ENCODE data around the gene CRTAC1.

CRTAC1 gene

DNA sequence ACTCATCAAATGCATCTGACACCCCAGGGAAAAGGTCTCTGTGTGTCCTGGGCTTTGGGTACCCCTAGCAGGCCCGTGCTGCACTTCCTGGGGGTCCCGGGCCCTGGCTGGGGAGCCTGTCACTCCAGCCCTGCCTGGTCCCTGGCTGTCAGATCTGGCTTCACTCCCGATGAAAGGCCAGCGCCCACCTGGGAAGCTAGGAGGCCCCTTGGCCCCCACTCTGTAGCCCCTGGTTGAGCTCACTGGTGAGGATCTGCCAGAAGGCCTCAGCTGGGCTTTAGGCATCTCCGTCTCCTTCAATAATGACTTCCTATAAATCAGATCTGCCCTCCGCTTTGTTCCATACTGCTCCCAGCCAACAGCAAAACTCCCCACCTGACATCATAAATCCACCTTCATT is 116.8 kb downstream of the CRTAC1 start:
- no peaks in the 10 kb centered on the region for H3K9me3 ChIP-seq (replicated peaks in 1 of 2; ENCODE audit: control insufficient read depth in 2 of 2, insufficient read depth in 1 of 2, low read depth in 1 of 2, low read length in 2 of 2)
- H4K91ac ChIP-seq (ENCODE audit: low read depth, low read length, poor library complexity): no peak overlapping the region
- H2AFZ ChIP-seq (ENCODE audit: low read length): no peak overlapping the region
- H3K4me2 ChIP-seq (ENCODE audit: insufficient read depth, low read length, poor library complexity, severe bottlenecking): no peak overlapping the region
- no peak overlapping the region for H3K18ac ChIP-seq (ENCODE audit: low read length)
- H3K36me3 ChIP-seq (replicated peaks in 1 of 2; ENCODE audit: control insufficient read depth in 2 of 2, insufficient read depth in 2 of 2, low read length in 2 of 2): no peaks in the 10 kb centered on the region
- no peak overlapping the region for H2BK120ac ChIP-seq (ENCODE audit: low read depth, low read length)
- no peak overlapping the region for H2BK12ac ChIP-seq (ENCODE audit: low read length)
- H4K8ac ChIP-seq (ENCODE audit: low read depth, low read length): no peak overlapping the region
- H3K27me3 ChIP-seq (ENCODE audit: control insufficient read depth in 3 of 3, insufficient read depth in 3 of 3, low read depth in 1 of 3, low read length in 3 of 3): peaks cover 0 to 47% (median 0%) of the 10 kb centered on the region in 3 experiments
- H3K4me1 ChIP-seq (ENCODE audit: control insufficient read depth in 2 of 2, insufficient read depth in 1 of 2, low read depth in 1 of 2, low read length in 2 of 2): peaks cover 0 to 5% of the 10 kb centered on the region in 2 donors
- H3K79me1 ChIP-seq (ENCODE audit: low read depth, low read length): no peaks in the 10 kb centered on the region
- no peak overlapping the region for H3K27ac ChIP-seq (replicated peaks; ENCODE audit: low read length)
- H3K23ac ChIP-seq (ENCODE audit: low read depth, low read length, poor library complexity): no peak overlapping the region
- no peak overlapping the region for H3K9ac ChIP-seq (ENCODE audit: low read depth, low read length, poor library complexity)
- no peak overlapping the region for H3K14ac ChIP-seq (ENCODE audit: low read length)
- no peak overlapping the region for H3K4ac ChIP-seq (ENCODE audit: low read length)
- H3K4me3 ChIP-seq (ENCODE audit: low read length in 2 of 2): no peak overlapping the region
- no peak overlapping the region for H2BK15ac ChIP-seq (ENCODE audit: low read length)
- no peak for DNase-seq (ENCODE audit: low spot score)
- no peak overlapping the region for H2AK5ac ChIP-seq (ENCODE audit: low read depth, low read length)
- no peak overlapping the region for H2BK5ac ChIP-seq (ENCODE audit: low read length)
- WGBS, 2 donors (ENCODE audit: extremely low coverage in 2 of 2, insufficient read length in 2 of 2, insufficient replicate concordance in 1 of 2): no CpG with 5 or more reads among the region's 6 CpGs

DNA sequence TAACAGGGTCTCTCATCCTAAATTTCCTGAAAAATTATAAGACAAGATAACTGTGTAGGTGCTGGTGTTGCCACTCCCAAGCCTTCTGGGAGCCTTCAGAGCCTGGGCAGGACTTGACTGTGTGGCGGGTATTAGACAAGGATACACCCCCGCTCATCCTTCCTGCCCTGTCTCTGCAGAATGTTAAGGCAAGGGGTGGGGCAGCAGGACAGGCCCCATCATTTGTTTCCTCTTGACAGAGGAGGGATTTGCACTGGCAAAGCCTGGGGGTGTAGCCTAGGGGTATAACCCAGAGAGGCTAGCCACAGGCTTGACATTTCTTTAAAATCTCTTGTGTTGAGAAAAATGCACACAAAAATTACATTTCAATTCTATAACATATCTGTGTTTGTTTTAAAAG is 117.2 kb downstream of the CRTAC1 start:
- H2BK12ac ChIP-seq (ENCODE audit: low read length): no peak overlapping the region
- no peak overlapping the region for H3K4me3 ChIP-seq (ENCODE audit: low read length in 2 of 2)
- H3K36me3 ChIP-seq (replicated peaks in 1 of 2; ENCODE audit: control insufficient read depth in 2 of 2, insufficient read depth in 2 of 2, low read length in 2 of 2): no peaks in the 10 kb centered on the region
- no peak overlapping the region for H2BK15ac ChIP-seq (ENCODE audit: low read length)
- H3K4me1 ChIP-seq (ENCODE audit: control insufficient read depth in 2 of 2, insufficient read depth in 1 of 2, low read depth in 1 of 2, low read length in 2 of 2): peaks cover 0 to 5% of the 10 kb centered on the region in 2 donors
- no peak overlapping the region for H2BK5ac ChIP-seq (ENCODE audit: low read length)
- no CpG with 5 or more reads among the region's 2 CpGs for WGBS, 2 donors (ENCODE audit: extremely low coverage in 2 of 2, insufficient read length in 2 of 2, insufficient replicate concordance in 1 of 2)
- H3K27me3 ChIP-seq (ENCODE audit: control insufficient read depth in 3 of 3, insufficient read depth in 3 of 3, low read depth in 1 of 3, low read length in 3 of 3): peaks cover 0 to 47% (median 0%) of the 10 kb centered on the region in 3 experiments
- no peak overlapping the region for H2AFZ ChIP-seq (ENCODE audit: low read length)
- H3K23ac ChIP-seq (ENCODE audit: low read depth, low read length, poor library complexity): no peak overlapping the region
- no peak for DNase-seq (ENCODE audit: low spot score)
- H3K9me3 ChIP-seq (replicated peaks in 1 of 2; ENCODE audit: control insufficient read depth in 2 of 2, insufficient read depth in 1 of 2, low read depth in 1 of 2, low read length in 2 of 2): no peaks in the 10 kb centered on the region
- no peak overlapping the region for H4K8ac ChIP-seq (ENCODE audit: low read depth, low read length)
- H4K91ac ChIP-seq (ENCODE audit: low read depth, low read length, poor library complexity): no peak overlapping the region
- H3K4ac ChIP-seq (ENCODE audit: low read length): no peak overlapping the region
- H3K27ac ChIP-seq (replicated peaks; ENCODE audit: low read length): no peak overlapping the region
- no peaks in the 10 kb centered on the region for H3K79me1 ChIP-seq (ENCODE audit: low read depth, low read length)
- H3K4me2 ChIP-seq (ENCODE audit: insufficient read depth, low read length, poor library complexity, severe bottlenecking): no peak overlapping the region
- no peak overlapping the region for H3K18ac ChIP-seq (ENCODE audit: low read length)
- no peak overlapping the region for H3K9ac ChIP-seq (ENCODE audit: low read depth, low read length, poor library complexity)
- H3K14ac ChIP-seq (ENCODE audit: low read length): no peak overlapping the region
- H2AK5ac ChIP-seq (ENCODE audit: low read depth, low read length): no peak overlapping the region
- H2BK120ac ChIP-seq (ENCODE audit: low read depth, low read length): no peak overlapping the region

DNA sequence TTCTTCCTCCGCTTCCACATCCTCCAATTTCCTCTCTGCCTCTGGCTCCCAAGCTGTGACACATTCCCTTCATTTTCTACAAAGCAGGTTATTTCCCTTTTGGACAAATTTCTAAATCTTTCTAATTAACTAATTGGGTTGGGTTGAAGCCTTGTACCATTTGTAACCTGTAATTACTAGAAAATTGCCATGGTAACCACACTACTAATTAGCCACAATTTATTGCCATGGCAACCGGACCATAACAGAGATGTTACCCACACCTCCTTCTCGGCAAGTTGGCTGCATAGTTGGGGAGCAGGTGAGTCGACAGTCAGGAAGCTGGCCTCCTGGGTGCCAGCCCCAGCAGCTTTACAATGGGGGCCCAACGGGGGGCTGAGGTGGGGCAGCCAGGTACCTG is 119.2 kb downstream of the CRTAC1 start:
- Histone ChIP-seq H3K9me3 (replicated peaks in 1 of 2; ENCODE audit: control insufficient read depth in 2 of 2, insufficient read depth in 1 of 2, low read depth in 1 of 2, low read length in 2 of 2) (no peaks in the 10 kb centered on the region), H3K4me2 (ENCODE audit: insufficient read depth, low read length, poor library complexity, severe bottlenecking) (no peak overlapping the region), H2BK15ac (ENCODE audit: low read length) (no peak overlapping the region), H2BK12ac (ENCODE audit: low read length) (no peak overlapping the region), H3K4me1 (ENCODE audit: control insufficient read depth in 2 of 2, insufficient read depth in 1 of 2, low read depth in 1 of 2, low read length in 2 of 2) (no peaks in the 10 kb centered on the region), H4K91ac (ENCODE audit: low read depth, low read length, poor library complexity) (no peak overlapping the region), H3K23ac (ENCODE audit: low read depth, low read length, poor library complexity) (no peak overlapping the region), H3K79me1 (ENCODE audit: low read depth, low read length) (no peaks in the 10 kb centered on the region), H3K4ac (ENCODE audit: low read length) (no peak overlapping the region), H3K14ac (ENCODE audit: low read length) (no peak overlapping the region), H3K4me3 (ENCODE audit: low read length in 2 of 2) (no peak overlapping the region), H2AK5ac (ENCODE audit: low read depth, low read length) (no peak overlapping the region), H4K8ac (ENCODE audit: low read depth, low read length) (no peak overlapping the region), H3K27ac (replicated peaks; ENCODE audit: low read length) (no peak overlapping the region), H3K18ac (ENCODE audit: low read length) (no peak overlapping the region), H2BK120ac (ENCODE audit: low read depth, low read length) (no peak overlapping the region), H3K27me3 (ENCODE audit: control insufficient read depth in 3 of 3, insufficient read depth in 3 of 3, low read depth in 1 of 3, low read length in 3 of 3) (peaks cover 0 to 54% (median 0%) of the 10 kb centered on the region in 3 experiments), H2AFZ (ENCODE audit: low read length) (no peak overlapping the region), H3K9ac (ENCODE audit: low read depth, low read length, poor library complexity) (no peak overlapping the region), H3K36me3 (replicated peaks in 1 of 2; ENCODE audit: control insufficient read depth in 2 of 2, insufficient read depth in 2 of 2, low read length in 2 of 2) (no peaks in the 10 kb centered on the region), H2BK5ac (ENCODE audit: low read length) (no peak overlapping the region)
- DNase-seq (ENCODE audit: low spot score): no peak
- no CpG with 5 or more reads among the region's 5 CpGs for WGBS, 2 donors (ENCODE audit: extremely low coverage in 2 of 2, insufficient read length in 2 of 2, insufficient replicate concordance in 1 of 2)

DNA sequence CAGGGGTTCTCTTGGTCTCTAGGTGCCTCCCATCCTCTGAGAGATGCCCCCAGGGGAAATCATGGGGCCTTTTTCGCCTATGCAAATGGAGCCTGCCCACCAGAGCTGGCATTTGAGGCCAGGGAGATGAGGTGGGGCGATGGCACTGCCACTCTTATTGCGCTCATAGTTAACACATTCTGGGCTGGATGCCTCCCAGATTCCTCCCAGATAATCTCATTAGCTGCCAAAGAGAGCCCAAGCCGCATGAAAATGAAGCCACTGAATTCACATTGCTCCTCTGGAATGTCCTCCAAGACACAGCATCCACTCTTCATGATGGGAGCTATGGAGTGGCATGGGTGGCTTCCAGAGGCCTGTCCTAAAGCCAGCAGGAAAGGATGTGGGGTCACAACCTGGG is 119.8 kb downstream of the CRTAC1 start:
- H3K4me2 ChIP-seq (ENCODE audit: insufficient read depth, low read length, poor library complexity, severe bottlenecking): no peak overlapping the region
- no peak overlapping the region for H3K4ac ChIP-seq (ENCODE audit: low read length)
- no peak overlapping the region for H3K4me3 ChIP-seq (ENCODE audit: low read length in 2 of 2)
- no peak overlapping the region for H3K23ac ChIP-seq (ENCODE audit: low read depth, low read length, poor library complexity)
- no peak overlapping the region for H2BK120ac ChIP-seq (ENCODE audit: low read depth, low read length)
- no peak overlapping the region for H3K9ac ChIP-seq (ENCODE audit: low read depth, low read length, poor library complexity)
- no peaks in the 10 kb centered on the region for H3K79me1 ChIP-seq (ENCODE audit: low read depth, low read length)
- H2AK5ac ChIP-seq (ENCODE audit: low read depth, low read length): no peak overlapping the region
- H3K14ac ChIP-seq (ENCODE audit: low read length): no peak overlapping the region
- H2AFZ ChIP-seq (ENCODE audit: low read length): no peak overlapping the region
- H3K18ac ChIP-seq (ENCODE audit: low read length): no peak overlapping the region
- H4K91ac ChIP-seq (ENCODE audit: low read depth, low read length, poor library complexity): no peak overlapping the region
- no peak for DNase-seq (ENCODE audit: low spot score)
- H3K36me3 ChIP-seq (replicated peaks in 1 of 2; ENCODE audit: control insufficient read depth in 2 of 2, insufficient read depth in 2 of 2, low read length in 2 of 2): no peaks in the 10 kb centered on the region
- WGBS, 2 donors (ENCODE audit: extremely low coverage in 2 of 2, insufficient read length in 2 of 2, insufficient replicate concordance in 1 of 2): no CpG with 5 or more reads among the region's 4 CpGs
- no peaks in the 10 kb centered on the region for H3K4me1 ChIP-seq (ENCODE audit: control insufficient read depth in 2 of 2, insufficient read depth in 1 of 2, low read depth in 1 of 2, low read length in 2 of 2)
- H2BK12ac ChIP-seq (ENCODE audit: low read length): no peak overlapping the region
- H2BK15ac ChIP-seq (ENCODE audit: low read length): no peak overlapping the region
- H2BK5ac ChIP-seq (ENCODE audit: low read length): no peak overlapping the region
- peaks cover 0 to 59% (median 0%) of the 10 kb centered on the region in 3 experiments for H3K27me3 ChIP-seq (ENCODE audit: control insufficient read depth in 3 of 3, insufficient read depth in 3 of 3, low read depth in 1 of 3, low read length in 3 of 3)
- no peak overlapping the region for H4K8ac ChIP-seq (ENCODE audit: low read depth, low read length)
- no peaks in the 10 kb centered on the region for H3K9me3 ChIP-seq (replicated peaks in 1 of 2; ENCODE audit: control insufficient read depth in 2 of 2, insufficient read depth in 1 of 2, low read depth in 1 of 2, low read length in 2 of 2)
- no peak overlapping the region for H3K27ac ChIP-seq (replicated peaks; ENCODE audit: low read length)

All from neuronal stem cell (in vitro differentiated cells).